Activated CD4-positive, CD25-positive, alpha-beta regulatory T cell treated with anti-CD3 and anti-CD28 coated beads, Interleukin-2, amount 50 U/mL, for 16 hours (primary cell): ENCODE data around the gene LTBR.

ENCODE experiments used
- DNase-seq: peaks from one replicate; pipeline ENCODE4 v3.0.0-alpha.2; 2020; ENCODE audit warnings: low read depth, low spot score

LTBR gene

DNA sequence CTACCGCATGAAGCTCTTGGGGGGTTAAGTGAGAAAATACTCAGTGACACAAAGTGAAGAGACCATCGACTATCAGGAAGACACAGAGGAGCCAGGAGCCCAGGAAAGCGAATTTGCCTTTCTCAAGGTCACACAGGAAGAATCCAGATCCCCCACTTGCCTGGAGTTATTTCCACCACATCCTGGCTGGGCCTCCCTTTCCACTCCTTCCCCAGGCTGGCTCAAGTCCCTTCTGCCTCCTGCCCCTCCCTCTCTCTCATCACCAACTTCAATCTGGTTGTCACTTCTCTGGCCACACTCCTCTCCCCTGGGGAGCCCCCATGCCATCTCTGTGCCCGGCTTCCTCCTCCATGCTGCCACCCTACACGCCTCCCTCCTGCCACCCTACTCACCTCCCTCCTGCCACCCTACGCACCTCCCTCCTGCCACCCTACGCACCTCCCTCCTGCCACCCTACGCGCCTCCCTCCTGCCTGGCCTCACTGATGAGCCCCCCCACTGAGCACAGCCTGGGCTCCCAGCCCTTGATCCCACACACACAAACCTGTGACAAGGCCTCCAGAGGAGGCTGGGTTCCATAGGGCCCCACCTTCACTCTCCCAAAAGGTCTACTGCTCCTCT, 14.9 kb upstream of the LTBR start:
- no peak for DNase-seq

DNA sequence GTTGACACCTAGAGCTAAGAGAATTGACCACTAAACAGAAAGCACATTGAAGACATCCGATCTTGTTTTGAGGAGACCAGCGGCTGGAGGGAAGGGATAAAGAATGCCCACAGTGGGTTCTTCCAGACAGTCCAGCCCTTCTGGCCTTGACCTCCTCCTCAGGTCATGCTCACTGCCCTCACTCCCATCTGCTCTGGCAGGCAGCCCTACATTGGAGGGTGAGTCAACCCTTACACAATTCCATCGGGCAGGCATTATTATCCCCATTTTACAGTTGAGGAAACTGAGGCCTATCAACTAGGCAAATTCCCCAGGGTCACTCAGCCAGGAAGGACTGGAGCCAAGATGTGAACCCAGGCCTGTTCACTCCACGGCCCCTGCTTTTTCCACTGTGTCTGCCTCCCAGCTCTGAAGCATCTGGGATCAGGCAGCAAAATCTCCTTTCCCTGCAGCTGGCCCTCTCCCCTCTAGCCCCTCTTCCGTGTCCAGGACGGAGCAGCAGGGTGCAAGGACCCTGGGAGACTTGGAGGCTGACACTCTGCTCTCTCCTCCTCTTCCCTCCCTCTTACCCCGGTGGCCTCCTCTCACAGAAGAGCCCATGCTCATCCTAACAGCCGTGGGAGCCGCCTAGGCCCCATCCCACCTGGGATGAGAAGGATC, 13.9 kb upstream of the LTBR start:
- no peak for DNase-seq

DNA sequence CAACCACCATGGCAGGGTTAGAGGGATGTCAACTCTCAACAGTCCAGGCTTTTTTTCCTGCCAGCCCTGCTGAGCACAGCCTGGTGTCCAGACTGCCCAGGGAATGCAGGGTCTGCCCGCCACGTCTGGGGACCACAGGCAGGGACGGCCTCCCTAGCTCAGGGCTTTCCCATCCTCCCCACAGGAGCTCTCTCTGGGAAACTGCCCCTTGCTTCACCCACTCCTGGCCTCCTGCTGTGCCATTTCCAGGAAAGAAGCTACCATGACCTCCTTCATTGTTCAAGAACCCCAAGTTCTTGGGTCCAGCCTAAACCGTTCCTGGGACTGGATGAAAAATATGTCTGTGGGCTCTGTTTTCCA, 13.4 kb upstream of the LTBR start:
- DNase-seq, result no peak

DNA sequence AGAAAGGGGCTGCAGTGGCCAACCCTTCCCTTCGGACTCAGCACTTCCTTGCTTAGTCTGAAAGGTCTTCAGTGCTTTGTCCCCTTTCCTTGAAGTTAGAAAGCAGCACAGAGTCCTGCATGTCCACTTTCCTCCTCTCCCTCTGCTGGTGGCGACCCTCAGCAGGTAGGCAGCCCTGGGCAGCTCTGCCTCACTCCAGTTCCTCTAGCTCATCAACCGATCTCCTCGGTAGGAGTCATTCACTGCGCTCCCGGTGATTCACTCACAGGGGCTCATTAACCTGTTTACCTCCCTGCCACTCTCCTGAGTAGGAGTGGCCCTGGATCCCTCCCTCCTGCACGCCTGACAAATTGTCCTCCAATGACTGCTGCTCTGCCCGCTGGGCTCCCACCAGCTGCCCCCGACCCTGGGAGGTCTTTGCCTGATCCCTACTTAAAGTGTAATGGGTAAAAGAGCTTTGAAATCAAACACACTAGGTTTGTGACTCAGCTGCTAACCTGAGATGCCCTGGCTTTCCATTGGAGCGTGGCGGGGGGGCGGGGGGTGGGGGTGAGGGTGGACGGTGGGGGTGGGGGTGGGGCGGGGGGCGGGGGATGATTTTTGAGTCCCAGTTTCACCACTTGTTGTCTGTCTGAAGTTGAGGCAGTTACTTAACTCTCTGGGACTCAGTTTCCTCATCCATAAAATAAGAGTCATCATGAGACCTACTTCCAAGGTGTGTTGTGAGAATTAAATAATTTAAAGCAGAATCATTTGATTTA, 12.8 kb upstream of the LTBR start:
- DNase-seq, result no peak

DNA sequence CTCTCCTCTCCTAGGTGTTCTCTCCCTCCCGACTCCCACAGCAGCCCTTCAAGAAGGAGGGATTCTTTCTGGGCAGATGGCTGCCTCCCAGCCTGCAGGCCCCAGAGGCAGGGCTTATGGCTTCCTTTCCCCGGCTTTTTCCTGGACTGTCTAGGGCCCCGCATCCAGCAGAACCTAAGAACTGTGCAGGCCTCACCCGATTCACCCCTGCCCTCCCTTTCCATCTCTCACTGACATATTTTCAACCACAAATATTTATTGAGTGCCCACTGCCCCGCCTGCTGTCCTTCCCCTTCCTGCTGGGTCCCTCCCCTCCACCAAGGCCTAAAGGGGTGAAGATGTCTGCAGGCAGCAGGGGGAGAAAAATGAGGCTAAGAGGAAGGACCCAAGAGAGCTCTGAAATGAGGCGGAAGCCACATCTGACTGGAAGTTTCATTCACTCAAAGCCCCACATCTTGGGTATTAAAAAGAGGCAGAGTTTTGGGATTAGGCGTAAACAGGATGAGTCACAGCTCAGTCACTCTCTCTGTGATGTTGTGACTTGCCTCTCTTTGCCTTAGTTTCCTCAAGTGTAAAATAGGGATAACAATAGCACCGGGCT, 11.5 kb upstream of the LTBR start:
- no peak for DNase-seq

DNA sequence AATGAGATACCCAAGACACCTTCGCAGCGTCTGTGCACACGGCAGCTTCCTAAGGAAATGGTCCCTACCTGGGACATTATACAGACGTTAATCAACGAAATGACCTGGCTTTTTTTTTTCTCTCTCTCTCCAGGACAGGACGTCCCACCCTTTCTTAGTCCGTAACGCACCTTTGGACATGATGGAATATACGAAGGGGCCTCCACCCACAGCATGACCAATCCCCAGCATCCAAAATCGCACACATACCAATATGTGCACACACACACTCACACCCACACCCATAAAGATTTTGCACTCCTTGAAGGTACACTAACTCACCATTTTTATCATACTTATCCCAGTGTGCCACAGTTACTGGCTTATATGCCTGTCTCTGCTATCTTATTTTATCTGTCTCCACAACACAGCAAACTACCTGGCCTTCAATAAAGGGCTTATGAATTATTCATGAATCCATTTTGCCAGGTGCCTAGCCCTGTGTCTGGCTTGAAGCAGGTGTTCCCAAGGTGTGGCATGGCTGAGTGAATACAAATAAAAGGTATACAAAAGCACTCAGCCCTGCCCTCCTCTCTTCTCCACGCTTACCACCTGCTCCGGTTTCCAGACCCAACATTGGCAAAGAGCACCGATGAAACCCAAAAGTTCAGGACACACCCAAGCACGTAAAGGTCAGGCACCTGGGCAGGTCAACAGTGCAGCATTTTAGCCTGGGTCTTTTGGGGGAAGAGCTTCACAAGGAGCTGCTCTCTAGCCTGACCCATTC, 10.8 kb upstream of the LTBR start:
- DNase-seq, result no peak

DNA sequence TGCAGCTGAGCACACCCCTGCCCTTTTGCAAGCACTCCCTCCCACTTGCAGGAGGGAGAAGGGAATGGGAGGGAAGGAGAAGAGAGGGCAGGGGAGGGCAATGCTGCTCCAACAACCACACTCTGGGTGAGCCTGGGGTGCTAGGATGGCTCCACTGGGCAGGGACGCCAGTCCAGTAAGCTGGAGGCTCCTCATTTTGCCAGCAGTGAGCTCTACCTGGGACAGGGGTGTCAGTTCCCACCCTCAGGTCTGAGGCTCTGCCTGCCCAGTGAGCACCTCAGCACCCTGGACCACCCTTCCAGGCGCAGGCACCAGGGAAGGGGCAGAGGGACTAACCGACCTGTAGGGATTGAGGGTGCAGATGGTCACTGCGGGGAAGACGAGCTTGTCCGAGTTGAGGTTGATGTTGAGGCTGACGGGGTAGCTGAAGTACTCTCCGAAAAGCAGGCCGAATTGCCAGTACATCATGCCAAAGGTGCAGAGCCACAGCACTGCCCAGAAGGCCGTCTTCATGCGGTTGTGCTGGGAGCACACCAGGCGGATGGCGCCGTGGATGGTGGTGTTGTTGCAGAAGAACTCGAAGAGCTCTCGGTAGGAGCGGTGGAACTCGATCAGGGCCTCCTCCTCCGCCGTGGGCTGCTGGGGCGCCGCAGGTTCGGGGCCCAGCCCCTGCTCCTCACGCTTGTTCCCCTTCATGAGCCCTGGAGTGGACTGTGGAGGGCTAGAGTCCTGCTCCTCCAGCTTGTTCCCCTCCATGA, 9.8 kb upstream of the LTBR start:
- no peak for DNase-seq

DNA sequence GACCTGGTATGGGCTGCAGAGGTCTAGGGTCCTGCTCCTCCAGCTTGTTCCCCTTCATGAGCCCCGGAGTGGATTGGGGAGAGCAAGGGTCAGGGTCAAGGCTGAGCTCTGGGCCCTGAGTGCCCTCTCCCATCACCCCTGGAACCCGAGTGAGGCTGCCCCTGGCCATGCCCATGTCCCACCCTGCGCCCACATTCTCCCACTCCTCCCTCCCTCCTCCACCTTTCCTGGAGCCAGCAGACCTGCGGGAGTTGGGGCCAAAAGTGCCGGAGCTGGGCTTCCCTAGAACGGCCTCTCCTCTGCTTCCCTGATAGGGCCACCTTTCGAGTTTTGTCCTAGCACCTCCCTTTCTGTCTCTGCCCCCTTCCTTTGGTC, 9.2 kb upstream of the LTBR start:
- no peak for DNase-seq

DNA sequence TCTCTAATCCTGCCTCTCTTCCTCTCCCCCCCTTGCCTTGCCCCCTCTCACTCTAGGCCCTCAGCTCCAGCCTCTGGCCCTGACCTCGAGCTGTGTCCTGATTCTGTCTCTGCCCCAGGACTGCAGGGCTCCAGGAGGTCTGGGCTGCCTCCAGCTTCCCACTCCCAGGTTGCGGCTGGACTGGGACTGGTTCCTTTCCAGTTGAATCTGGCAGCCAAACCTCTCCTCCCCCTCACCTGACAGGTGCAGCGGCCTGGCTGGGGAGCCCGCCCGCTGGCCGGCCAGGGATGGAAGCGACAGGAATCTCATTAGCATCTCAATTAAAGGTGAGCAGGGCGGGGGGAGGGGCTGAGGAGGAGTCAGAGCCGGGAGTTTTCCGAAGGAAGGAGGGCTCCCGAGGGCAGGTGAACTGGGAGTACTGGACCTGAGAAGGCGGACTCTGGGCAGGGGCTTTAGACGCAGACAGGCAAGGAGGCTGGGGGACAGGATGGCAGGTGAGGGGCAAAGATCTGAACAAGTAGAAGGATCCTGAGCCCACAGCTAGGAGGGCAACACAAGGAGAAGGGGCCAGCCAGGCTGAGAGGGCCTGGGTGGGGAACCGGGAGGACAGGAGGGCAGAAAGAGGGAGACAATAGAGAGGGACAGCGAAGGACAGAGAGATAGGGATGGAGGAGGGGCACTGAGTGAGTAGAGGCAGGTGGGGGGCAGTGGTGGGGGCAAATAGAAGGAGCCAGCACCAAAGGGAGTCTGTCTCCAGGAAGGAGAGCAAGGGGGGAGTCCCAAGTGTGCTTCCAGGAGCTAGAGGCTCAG, 8.5 kb upstream of the LTBR start, which contains the start of gene SCNN1A:
TSS of gene SCNN1A (minus strand) at position 295 of the 810 bp plus-strand sequence. CDS start 780 bp downstream, outside the sequence.
- no peak for DNase-seq

DNA sequence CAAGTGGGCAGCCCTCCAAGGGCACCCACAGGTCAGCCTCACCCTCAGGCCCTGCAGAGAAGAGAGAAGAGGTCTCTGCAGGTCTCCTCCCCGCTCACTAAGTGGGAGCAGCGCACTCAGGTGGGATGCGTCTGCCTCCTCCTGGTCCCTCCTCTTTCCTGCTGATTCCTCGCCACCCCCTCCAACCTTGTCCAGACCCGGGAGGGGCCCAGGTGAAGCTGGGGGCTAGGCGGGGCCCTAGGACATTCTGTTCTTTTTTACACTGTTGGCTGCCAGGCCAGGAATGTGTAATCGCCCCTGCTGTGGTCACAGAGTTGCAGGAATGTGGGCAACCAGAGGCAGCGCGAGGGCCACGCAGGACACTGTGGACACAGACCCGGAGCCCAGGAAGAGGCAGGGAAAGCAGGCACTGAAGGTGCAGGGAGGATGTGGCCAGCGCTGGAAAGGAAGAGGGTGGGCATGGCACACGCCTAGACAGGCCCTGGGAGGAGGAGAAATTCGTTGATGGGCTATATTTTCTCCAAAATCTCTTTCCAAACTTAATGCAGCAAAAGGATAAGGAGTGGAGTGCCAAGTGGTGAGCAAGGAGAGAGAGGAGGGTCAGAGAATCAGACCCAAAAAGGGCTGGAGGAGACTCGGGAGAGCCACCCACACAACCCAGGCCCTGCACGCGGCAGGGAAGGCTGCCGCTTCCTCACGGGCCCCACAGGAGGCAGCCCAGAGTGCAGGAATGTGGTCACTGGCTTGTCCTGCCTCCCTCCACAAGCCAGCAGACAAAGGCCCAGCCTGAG, 7.7 kb upstream of the LTBR start:
- DNase-seq, result no peak

DNA sequence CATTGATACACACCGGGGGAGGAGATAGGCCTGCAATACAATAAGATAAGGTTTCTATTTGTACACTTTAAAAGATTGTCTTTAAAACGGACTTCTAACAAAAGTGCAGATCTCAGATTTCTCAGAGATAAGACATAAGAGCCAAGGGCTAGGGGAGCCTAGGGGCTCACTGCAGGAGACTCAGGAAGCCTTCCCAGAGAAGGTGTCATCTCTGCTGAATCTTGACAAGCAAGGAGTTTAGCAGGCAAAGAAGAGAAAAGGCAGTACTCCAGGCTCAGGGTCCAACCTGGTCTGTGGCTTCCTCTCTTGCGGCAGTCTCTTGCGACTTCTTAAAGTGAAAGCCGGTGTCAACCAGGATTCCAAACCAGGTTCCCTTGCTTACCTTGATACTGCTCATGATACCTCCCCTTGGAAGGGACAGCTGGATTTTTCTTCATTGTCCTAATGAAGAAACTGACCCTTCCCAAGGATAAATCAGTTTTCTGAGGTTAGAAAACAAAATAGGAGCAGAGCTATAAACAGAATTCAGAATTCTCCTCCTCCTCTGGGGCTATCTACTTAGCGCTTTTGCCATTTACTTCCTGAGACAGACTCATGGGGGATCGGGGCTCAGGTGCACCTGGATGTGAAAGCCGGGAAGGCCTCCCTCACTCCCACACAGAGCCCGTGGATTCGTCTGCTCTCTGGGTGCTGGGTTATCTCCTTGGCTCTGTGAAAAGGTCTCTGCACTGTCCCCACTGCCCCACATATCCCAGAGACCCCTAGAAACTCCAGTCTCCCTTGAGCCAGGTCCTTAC, 6.9 kb upstream of the LTBR start:
- DNase-seq, result no peak

DNA sequence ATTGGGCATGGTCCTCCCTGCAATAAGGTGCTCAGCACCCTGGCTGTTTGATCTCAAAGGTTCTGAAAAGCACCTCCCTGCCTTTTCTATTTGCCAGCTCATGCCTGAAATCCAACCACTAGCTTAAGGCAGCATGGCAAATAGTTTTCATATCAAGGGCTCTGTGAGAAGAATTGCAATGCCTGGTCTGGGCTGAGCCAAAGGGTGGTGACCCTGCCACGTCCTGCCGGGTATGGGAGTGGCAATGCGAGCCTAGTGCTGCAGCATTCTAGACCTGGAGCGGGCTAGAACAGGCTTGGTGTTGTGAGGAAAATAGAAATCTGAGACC, 6.3 kb upstream of the LTBR start:
- DNase-seq, result no peak

DNA sequence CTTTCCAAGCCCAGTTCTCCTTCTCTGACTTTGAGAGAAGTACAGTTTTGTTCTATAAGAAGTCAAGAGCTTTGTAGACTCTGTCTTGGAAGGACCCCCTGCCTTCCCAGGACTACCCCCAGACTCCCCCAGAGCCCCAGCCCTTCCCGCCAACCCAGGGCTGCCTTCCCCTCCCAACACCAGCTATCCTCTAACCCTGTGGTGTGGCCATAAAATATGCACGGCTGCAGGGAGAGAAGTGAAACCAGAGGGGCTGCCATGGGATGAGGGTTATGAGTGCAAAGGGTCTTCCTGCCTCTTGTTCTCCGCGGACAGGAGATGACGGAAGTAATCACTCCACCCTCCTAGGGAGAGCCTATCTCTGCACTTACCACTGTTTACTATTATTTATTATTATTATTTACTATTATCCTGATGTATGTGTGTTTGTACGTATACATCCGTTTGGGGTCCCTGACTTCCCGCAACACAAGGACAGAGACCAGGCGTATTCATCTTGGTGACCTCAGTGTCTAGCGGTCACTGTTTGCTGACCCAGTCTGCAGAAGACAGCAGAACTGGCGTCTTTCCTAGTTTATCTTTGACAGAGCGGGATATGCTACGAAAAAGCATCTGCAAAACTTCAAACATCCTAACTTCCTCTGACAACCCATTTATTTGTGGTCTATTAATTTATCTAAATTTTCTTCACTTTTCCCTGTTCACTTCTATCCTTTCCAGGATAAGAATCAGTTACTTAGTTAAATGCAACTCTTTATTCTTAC, 5.1 kb upstream of the LTBR start:
- DNase-seq, result no peak

DNA sequence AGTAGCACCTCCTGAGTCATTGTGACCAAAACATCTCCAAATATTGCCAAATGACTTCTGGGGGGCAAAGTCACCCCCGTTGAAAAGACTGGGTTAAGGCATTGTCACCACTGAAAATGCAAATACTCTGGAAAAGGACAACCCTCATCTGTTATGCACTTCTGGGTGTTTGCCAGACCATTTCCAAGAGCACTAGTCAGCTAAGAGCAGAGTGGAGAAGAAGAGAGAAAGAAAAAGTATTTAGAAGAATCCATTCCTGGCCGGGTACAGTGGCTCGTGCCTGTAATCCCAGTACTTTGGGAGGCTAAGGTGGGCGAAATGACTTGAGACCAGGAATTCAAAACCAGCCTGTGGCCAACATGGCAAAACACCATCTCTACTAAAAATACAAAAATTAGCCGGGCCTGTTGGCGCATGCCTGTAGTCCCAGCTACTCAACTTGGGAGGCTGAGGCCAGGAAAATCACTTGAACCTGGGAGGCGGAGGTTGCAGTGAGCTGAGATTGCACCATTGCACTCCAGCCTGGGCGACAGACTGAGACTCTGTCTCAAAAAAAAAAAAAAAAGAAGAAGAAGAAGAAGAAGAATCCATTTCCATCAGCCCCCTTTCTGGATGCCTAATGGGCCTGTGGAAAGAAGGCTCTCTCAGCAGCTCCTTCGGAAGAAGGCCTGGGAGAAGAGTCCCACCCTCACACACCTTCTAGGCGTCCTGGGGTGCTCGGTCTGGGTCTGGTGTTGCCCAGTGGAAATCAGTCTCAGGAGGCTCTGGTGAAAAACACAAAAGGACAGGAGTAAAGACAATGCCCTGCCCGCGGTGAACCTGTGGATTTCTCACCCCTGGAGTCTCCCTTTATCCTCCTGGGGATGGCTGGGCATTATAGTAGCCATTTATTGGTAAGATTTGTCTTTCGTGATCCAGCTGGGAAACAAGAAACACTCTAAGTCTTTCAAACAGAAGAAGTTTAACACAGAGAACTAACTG, 3.5 kb upstream of the LTBR start:
- DNase-seq, result no peak

DNA sequence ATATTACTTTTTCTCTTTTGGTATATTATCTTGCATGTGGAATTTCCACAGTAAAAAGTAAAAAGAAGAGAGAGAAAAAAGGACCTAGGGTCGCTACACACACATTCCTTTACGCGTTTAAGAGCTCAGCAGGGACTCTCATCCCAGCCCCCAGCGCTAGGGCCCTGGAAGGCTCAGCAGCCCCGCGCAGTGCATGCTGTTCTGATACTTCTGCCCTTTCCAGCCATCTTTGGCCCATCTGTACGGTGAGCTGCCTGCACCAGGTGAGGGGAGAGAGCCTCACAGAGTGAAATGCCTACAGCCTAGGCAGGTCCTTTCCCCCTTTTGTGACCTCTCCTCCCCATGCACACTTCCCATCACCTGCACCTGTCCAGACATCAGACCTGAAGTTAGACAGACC, 1.6 kb upstream of the LTBR start:
- no peak for DNase-seq

DNA sequence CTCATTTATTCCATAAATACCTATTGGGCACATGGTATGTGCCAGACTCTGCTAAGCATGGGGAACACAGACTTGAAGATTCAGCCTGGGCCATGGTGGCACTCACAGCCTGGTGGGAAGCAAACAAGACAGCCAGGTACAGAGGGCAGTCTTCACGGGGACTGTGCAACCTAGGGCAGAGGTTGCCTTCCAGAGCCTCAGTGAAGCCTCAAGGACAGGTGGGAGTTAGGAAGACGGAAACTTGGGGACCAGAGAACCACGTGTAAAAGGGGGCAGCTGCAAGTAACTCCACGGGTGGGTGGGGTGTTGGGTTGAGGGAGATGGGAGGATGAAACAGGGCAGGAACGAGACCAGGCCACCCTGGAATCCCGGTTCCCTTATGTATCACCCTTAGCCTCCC, 980 bp upstream of the LTBR start:
- DNase-seq, result no peak
